WERI-Rb-1 (cell line): ENCODE data around the gene DMRTC2.

ENCODE experiments used
- DNase-seq: peaks from one replicate; pipeline ENCODE4 v3.0.0-alpha.2; 2020
- H3K27ac ChIP-seq: fragments of 250-450 bp; sonication (Bioruptor Pico); 2 replicates; pipeline ENCODE4 v1.5.1; 2020; ENCODE audit warnings: mild to moderate bottlenecking, moderate library complexity
- H3K27me3 ChIP-seq: fragments of 250-450 bp; sonication (Bioruptor Pico); 2 replicates; pipeline ENCODE4 v1.5.1; 2021; ENCODE audit warnings: mild to moderate bottlenecking, low read depth, moderate library complexity; ENCODE audit not compliant: insufficient read depth, severe bottlenecking
- H3K36me3 ChIP-seq: fragments of 250-450 bp; sonication (Bioruptor Pico); 2 replicates; pipeline ENCODE4 v1.5.1; 2020; ENCODE audit warnings: mild to moderate bottlenecking, moderate library complexity
- H3K4me3 ChIP-seq: 2 replicates; pipeline ENCODE4 v1.5.1; 2011; ENCODE audit warnings: low read depth, mild to moderate bottlenecking, control low read depth, low read length
- H3K9me3 ChIP-seq: fragments of 250-450 bp; sonication (Bioruptor Pico); 2 replicates; pipeline ENCODE4 v1.5.1; 2021; ENCODE audit warnings: mild to moderate bottlenecking, moderate library complexity; ENCODE audit not compliant: severe bottlenecking
- CTCF ChIP-seq: IDR thresholded peaks from 2 replicates; pipeline ENCODE4 v1.5.1; 2011; ENCODE audit warnings: low read depth, mild to moderate bottlenecking, control low read depth, inconsistent platforms, low read length

DMRTC2 gene

GRCh38 chr19:41845001-41845050 lies at the start of gene DMRTC2:
DMRTC2 (plus strand) TSS chr19:41845042; CDS start chr19:41847429, 2,387 bp downstream.
- H3K27me3 ChIP-seq = no peaks in the 10 kb centered on the region
- no peaks in the 10 kb centered on the region for H3K9me3 ChIP-seq
- H3K27ac ChIP-seq = no peak within 1 kb of the TSS
- no peak for TF ChIP-seq CTCF
- H3K4me3 ChIP-seq = no peak within 1 kb of the TSS
- no peaks in the 10 kb centered on the region for H3K36me3 ChIP-seq
- DNase-seq = no peak

- peaks cover under 1% of the 10 kb centered on the region for H3K9me3 ChIP-seq
- no peak for DNase-seq
- peaks cover 18% of the 10 kb centered on the region for H3K27me3 ChIP-seq
- H3K36me3 ChIP-seq = no peaks in the 10 kb centered on the region
- TF ChIP-seq CTCF = no peak
- H3K27ac ChIP-seq = no peak within 1 kb of the TSS
- H3K4me3 ChIP-seq = no peak within 1 kb of the TSS
These were observed 48.5 kb upstream of the DMRTC2 start, which contains the start of gene CEACAM3 for GRCh38 chr19:41796362-41796761. CEACAM3 (plus strand) TSS chr19:41796587; CDS start chr19:41796678, 91 bp downstream.

- H3K27me3 ChIP-seq = peaks cover 13% of the 10 kb centered on the region
- no peaks in the 10 kb centered on the region for H3K36me3 ChIP-seq
- TF ChIP-seq CTCF = no peak
- H3K27ac ChIP-seq = no peak overlapping the region
- H3K9me3 ChIP-seq = peaks cover 3% of the 10 kb centered on the region
- no peak overlapping the region for H3K4me3 ChIP-seq
- DNase-seq = no peak
These were observed 47.9 kb upstream of the DMRTC2 start for GRCh38 chr19:41796901-41797300.

GRCh38 chr19:41799444-41800000 lies 45.3 kb upstream of the DMRTC2 start:
- no peaks in the 10 kb centered on the region for H3K27me3 ChIP-seq
- no peak overlapping the region for H3K4me3 ChIP-seq
- no peak for TF ChIP-seq CTCF
- H3K9me3 ChIP-seq = peaks cover 3% of the 10 kb centered on the region
- H3K27ac ChIP-seq = no peak overlapping the region
- no peaks in the 10 kb centered on the region for H3K36me3 ChIP-seq
- DNase-seq = peak; percentile 33

- no peak for TF ChIP-seq CTCF
- Histone ChIP-seq H3K9me3 (peaks cover 3% of the 10 kb centered on the region), H3K27me3 (no peaks in the 10 kb centered on the region), H3K4me3 (no peak overlapping the region), H3K36me3 (no peaks in the 10 kb centered on the region), H3K27ac (no peak overlapping the region)
- no peak for DNase-seq
These were observed 43.8 kb upstream of the DMRTC2 start for GRCh38 chr19:41801031-41801430.

- TF ChIP-seq CTCF = no peak
- peaks cover 3% of the 10 kb centered on the region for H3K9me3 ChIP-seq
- no peak for DNase-seq
- H3K4me3 ChIP-seq = no peak overlapping the region
- H3K27me3 ChIP-seq = no peaks in the 10 kb centered on the region
- no peak overlapping the region for H3K27ac ChIP-seq
- no peaks in the 10 kb centered on the region for H3K36me3 ChIP-seq
These were observed 43.0 kb upstream of the DMRTC2 start for GRCh38 chr19:41801792-41802211.
